Neural cell (in vitro differentiated cells): ENCODE measurements around the gene SLC6A1. TPM values are rescaled to one million over a fixed set of nuclear protein-coding genes. Genes with fewer than 3 reads are reported as not detected.

ENCODE experiments used
- H2AFZ ChIP-seq: fragments of 200-600, 300-800 bp; sonication (generic), shearing (Covaris generic); 2 replicates; pipeline ENCODE4 v1.6.0; 2014; ENCODE audit warnings: low read depth, mild to moderate bottlenecking, antibody characterized with exemption, low read length, moderate library complexity
- H3F3A ChIP-seq: fragments of 200-600 bp; shearing (Covaris generic); 2 replicates; pipeline ENCODE4 v1.6.1; 2016; ENCODE audit warnings: mild to moderate bottlenecking, moderate library complexity, mixed read lengths, antibody characterized with exemption, low read length; ENCODE audit not compliant: insufficient read depth, poor library complexity, severe bottlenecking
- H3K27ac ChIP-seq: fragments of 200-600, 300-800 bp; sonication (generic), shearing (Covaris generic); 2 replicates; pipeline ENCODE4 v1.5.1; 2014; ENCODE audit warnings: mild to moderate bottlenecking, low read length, moderate library complexity
- H3K27me3 ChIP-seq: fragments of 300-800, 200-600 bp; sonication (generic), shearing (Covaris generic); 2 replicates; pipeline ENCODE4 v1.6.0; 2014; ENCODE audit warnings: mild to moderate bottlenecking, low read depth, low read length, moderate library complexity; ENCODE audit not compliant: insufficient read depth
- H3K36me3 ChIP-seq: fragments of 300-800, 200-600 bp; sonication (generic), shearing (Covaris generic); 2 replicates; pipeline ENCODE4 v1.5.1; 2014; ENCODE audit warnings: mild to moderate bottlenecking, antibody characterized with exemption, low read length, moderate library complexity; ENCODE audit not compliant: insufficient read depth
- H3K4me2 ChIP-seq: fragments of 300-800, 200-600 bp; sonication (generic), shearing (Covaris generic); 2 replicates; pipeline ENCODE4 v1.6.0; 2014; ENCODE audit warnings: mild to moderate bottlenecking, low read length
- H3K4me3 ChIP-seq: fragments of 300-800, 200-600 bp; sonication (generic), shearing (Covaris generic); 2 replicates; pipeline ENCODE4 v1.5.1; 2014; ENCODE audit warnings: mild to moderate bottlenecking, low read length, moderate library complexity
- H3K79me2 ChIP-seq: fragments of 200-600 bp; shearing (Covaris generic); replicated peaks from 2 replicates; pipeline ENCODE4 v1.6.0; 2014; ENCODE audit warnings: mild to moderate bottlenecking, low read length, moderate library complexity; ENCODE audit not compliant: insufficient read depth
- H3K9ac ChIP-seq: fragments of 300-800, 200-600 bp; sonication (generic), shearing (Covaris generic); 2 replicates; pipeline ENCODE4 v1.6.1; 2016; ENCODE audit warnings: mild to moderate bottlenecking, low read length, mixed read lengths
- H3K9me2 ChIP-seq: fragments of 200-600 bp; shearing (Covaris generic); 2 replicates; pipeline ENCODE4 v1.6.1; 2016; ENCODE audit warnings: mild to moderate bottlenecking, low read length, mixed read lengths; ENCODE audit not compliant: insufficient read depth
- H3K9me3 ChIP-seq: fragments of 200-600, 300-800 bp; sonication (generic), shearing (Covaris generic); 2 replicates; pipeline ENCODE4 v1.6.1; 2016; ENCODE audit warnings: mild to moderate bottlenecking, mixed run types, low read length, moderate library complexity, mixed read lengths
- H4K20me1 ChIP-seq: fragments of 200-600 bp; shearing (Covaris generic); 2 replicates; pipeline ENCODE4 v1.6.1; 2016; ENCODE audit warnings: mild to moderate bottlenecking, mixed run types; ENCODE audit not compliant: insufficient read depth
- EP300 ChIP-seq: fragments of 450-650 bp; conservative IDR thresholded peaks from 2 replicates; pipeline ENCODE4 v1.6.1; 2014; ENCODE audit warnings: antibody characterized with exemption, mild to moderate bottlenecking, moderate library complexity; ENCODE audit not compliant: poor library complexity, severe bottlenecking
- MXI1 ChIP-seq: fragments of 450-650 bp; conservative IDR thresholded peaks from 2 replicates; pipeline ENCODE4 v1.6.1; 2014; ENCODE audit warnings: antibody characterized with exemption, mild to moderate bottlenecking; ENCODE audit not compliant: poor library complexity, severe bottlenecking
- RAD21 ChIP-seq: fragments of 450-650 bp; conservative IDR thresholded peaks from 2 replicates; pipeline ENCODE4 v1.6.1; 2014; ENCODE audit warnings: antibody characterized with exemption, mild to moderate bottlenecking, moderate library complexity
- SMC3 ChIP-seq: fragments of 450-650 bp; conservative IDR thresholded peaks from 2 replicates; pipeline ENCODE4 v1.6.1; 2014; ENCODE audit warnings: antibody characterized with exemption, mild to moderate bottlenecking, moderate library complexity; ENCODE audit not compliant: poor library complexity
- polyA plus RNA-seq: library from polyadenylated mRNA; depleted of rRNA; stranded (reverse); fragments of >200 nt; gene quantifications from 2 replicates; pipeline ENCODE4 v1.2.3, GENCODE V29; 2014
- TF ChIP-seq, protein P1 (sequence below): IDR thresholded peaks from 2 replicates; pipeline ENCODE4 v1.6.1; 2012; ENCODE audit warnings: borderline replicate concordance
- TF ChIP-seq, protein P2 (sequence below): fragments of 450-650 bp; IDR thresholded peaks from 2 replicates; pipeline ENCODE4 v1.5.1; 2014; ENCODE audit warnings: antibody characterized with exemption, mild to moderate bottlenecking, moderate library complexity; ENCODE audit not compliant: poor library complexity, severe bottlenecking

The SLC6A1 gene
- polyA plus RNA-seq, 1 donor from 2014 or later = 43.2 TPM

DNA sequence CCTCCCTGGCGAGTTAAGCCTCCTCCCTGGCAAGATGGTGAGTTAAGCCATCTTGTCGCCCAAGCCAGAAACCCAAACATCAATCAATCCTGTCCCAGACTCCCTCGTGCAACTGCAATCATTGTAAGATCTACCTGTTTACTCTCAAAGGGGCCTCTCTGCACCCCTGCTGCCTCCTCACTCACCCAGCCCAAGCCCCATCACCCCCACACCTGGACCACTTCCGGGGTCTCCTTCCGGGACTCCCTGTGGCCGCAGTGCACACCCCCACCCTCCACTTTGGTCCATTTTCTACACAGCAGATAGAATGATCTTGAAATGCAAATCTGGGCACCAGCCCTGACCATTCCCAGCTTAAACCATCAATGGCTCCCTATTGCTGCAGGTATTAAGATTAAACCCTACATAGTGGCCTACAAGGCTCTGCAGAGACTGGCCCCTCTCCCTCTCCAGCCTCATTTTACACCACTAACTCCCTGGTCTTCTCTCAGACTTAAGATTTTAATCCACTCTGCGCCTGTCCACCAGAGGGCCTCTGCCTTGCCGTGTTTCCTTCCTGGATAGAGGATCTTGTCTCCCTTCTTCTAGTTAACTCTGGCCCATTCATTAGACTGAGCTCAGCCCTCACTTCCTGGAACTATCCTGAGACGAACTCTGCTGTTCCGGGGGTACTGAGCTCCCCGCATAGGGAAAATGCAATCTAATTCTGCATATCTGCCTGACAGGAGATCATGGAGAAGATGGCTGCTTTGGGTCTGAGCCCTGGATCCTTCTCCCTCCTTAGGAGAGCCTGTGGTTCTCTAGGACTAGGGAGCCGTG lies 41.9 kb upstream of the SLC6A1 start:
- no peaks in the 10 kb centered on the region for H3K9me2 ChIP-seq
- no peak overlapping the region for H3K4me2 ChIP-seq
- no peaks in the 10 kb centered on the region for H3F3A ChIP-seq
- H3K36me3 ChIP-seq = no peaks in the 10 kb centered on the region
- no peaks in the 10 kb centered on the region for H3K79me2 ChIP-seq
- no peak overlapping the region for H3K4me3 ChIP-seq
- H3K9ac ChIP-seq = no peak overlapping the region
- no peaks in the 10 kb centered on the region for H3K27me3 ChIP-seq
- no peak overlapping the region for H3K27ac ChIP-seq
- no peaks in the 10 kb centered on the region for H4K20me1 ChIP-seq
- no peaks in the 10 kb centered on the region for H3K9me3 ChIP-seq
- H2AFZ ChIP-seq = no peak overlapping the region
- TF ChIP-seq, protein P1, sequence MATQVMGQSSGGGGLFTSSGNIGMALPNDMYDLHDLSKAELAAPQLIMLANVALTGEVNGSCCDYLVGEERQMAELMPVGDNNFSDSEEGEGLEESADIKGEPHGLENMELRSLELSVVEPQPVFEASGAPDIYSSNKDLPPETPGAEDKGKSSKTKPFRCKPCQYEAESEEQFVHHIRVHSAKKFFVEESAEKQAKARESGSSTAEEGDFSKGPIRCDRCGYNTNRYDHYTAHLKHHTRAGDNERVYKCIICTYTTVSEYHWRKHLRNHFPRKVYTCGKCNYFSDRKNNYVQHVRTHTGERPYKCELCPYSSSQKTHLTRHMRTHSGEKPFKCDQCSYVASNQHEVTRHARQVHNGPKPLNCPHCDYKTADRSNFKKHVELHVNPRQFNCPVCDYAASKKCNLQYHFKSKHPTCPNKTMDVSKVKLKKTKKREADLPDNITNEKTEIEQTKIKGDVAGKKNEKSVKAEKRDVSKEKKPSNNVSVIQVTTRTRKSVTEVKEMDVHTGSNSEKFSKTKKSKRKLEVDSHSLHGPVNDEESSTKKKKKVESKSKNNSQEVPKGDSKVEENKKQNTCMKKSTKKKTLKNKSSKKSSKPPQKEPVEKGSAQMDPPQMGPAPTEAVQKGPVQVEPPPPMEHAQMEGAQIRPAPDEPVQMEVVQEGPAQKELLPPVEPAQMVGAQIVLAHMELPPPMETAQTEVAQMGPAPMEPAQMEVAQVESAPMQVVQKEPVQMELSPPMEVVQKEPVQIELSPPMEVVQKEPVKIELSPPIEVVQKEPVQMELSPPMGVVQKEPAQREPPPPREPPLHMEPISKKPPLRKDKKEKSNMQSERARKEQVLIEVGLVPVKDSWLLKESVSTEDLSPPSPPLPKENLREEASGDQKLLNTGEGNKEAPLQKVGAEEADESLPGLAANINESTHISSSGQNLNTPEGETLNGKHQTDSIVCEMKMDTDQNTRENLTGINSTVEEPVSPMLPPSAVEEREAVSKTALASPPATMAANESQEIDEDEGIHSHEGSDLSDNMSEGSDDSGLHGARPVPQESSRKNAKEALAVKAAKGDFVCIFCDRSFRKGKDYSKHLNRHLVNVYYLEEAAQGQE = no peak
- peak; percentile 88 for TF ChIP-seq SMC3
- no peak for TF ChIP-seq EP300
- peak; percentile 75 for TF ChIP-seq RAD21
- TF ChIP-seq MXI1 = no peak
- TF ChIP-seq, protein P2, sequence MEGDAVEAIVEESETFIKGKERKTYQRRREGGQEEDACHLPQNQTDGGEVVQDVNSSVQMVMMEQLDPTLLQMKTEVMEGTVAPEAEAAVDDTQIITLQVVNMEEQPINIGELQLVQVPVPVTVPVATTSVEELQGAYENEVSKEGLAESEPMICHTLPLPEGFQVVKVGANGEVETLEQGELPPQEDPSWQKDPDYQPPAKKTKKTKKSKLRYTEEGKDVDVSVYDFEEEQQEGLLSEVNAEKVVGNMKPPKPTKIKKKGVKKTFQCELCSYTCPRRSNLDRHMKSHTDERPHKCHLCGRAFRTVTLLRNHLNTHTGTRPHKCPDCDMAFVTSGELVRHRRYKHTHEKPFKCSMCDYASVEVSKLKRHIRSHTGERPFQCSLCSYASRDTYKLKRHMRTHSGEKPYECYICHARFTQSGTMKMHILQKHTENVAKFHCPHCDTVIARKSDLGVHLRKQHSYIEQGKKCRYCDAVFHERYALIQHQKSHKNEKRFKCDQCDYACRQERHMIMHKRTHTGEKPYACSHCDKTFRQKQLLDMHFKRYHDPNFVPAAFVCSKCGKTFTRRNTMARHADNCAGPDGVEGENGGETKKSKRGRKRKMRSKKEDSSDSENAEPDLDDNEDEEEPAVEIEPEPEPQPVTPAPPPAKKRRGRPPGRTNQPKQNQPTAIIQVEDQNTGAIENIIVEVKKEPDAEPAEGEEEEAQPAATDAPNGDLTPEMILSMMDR = peak; percentile 75

DNA sequence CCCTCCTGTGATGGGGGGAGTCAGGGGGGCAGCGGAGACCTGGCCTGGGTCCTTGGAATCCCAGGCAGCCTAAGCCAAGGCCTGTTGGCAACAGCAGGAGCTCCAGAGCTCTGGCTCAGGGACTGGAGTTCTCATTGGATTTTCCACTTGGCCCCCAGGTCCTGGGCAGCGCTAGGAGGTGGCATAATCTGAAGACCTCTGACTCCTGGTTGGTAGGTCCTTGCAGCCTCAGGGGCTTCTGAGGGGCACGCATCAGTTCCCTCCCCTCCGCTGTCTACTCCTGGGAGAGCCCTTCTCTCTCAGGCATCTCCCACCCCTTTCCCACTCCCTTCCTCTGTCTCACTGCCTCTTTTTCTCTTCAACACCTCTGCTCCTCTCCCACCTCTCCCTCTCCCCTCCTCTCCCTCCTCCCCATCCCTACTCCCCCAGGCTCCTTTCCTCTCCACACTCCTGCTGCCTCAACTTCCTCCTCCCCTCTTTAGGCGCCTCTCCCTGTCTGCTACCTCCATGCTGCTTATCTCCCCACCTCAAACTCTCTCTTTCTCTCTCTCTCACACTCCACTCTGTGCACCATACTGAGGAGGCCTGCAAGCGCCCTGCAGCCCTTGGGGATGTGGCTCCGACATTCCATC lies 41.1 kb upstream of the SLC6A1 start:
- peak overlapping the region; percentile 18 for H3K9ac ChIP-seq
- H3F3A ChIP-seq = no peaks in the 10 kb centered on the region
- TF ChIP-seq, protein P1 = no peak
- H3K4me2 ChIP-seq = no peak overlapping the region
- no peak overlapping the region for H3K4me3 ChIP-seq
- no peaks in the 10 kb centered on the region for H3K9me3 ChIP-seq
- H2AFZ ChIP-seq = no peak overlapping the region
- no peaks in the 10 kb centered on the region for H4K20me1 ChIP-seq
- peak overlapping the region; percentile 33 for H3K27ac ChIP-seq
- H3K79me2 ChIP-seq = no peaks in the 10 kb centered on the region
- H3K9me2 ChIP-seq = no peaks in the 10 kb centered on the region
- H3K36me3 ChIP-seq = no peaks in the 10 kb centered on the region
- no peaks in the 10 kb centered on the region for H3K27me3 ChIP-seq
